GM20431 (cell line): ENCODE results near the gene AP1S3.

Source experiments
- in situ Hi-C: fragments of 300-500 bp; cut with MseI, MboI; formaldehyde crosslinking; loops from one replicate; pipeline ENCODE4 v1.15.0; 2020; ENCODE audit warnings: low sequenced_read_pairs; ENCODE audit not compliant: unreplicated experiment

Gene AP1S3

DNA sequence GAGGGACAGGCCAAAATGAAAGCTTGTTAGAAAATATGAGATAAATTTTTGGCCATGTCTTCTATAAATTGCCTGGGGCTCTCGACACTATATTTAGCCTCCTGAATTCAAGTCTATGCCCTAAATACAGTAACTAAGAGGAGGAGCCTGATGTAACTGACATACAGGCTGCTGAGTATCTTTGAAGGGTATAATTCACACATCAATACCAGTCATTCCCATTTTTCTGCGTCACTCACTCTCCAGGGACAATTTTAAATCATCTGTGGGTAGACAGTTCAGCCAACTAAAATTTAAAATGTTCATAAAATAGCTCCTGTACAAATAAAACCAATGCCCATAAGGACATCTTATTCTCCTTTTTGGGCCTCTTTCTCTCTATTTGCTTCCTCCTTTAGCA, 105.9 kb downstream of the AP1S3 start:
- in situ Hi-C loops, result no loop called here

DNA sequence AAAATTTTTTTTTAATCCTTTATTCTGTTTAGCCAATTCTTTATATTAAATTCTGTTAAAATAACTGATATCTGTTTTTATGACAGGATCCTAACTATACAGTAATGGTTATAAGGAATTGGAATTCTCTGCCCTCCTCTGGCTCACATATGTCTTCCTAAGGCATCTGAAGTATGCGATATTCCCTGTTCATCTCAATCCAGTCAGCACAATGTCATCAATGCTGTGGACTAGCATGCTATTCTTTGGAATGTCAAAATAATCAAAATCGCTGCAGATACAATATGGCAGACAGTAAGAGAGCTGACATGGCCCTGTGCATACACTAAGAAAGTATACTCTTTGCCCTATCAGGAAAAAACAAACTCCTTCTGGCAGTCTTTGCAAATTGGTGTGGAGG, 107.6 kb downstream of the AP1S3 start:
- in situ Hi-C loops, result no loop called here

DNA sequence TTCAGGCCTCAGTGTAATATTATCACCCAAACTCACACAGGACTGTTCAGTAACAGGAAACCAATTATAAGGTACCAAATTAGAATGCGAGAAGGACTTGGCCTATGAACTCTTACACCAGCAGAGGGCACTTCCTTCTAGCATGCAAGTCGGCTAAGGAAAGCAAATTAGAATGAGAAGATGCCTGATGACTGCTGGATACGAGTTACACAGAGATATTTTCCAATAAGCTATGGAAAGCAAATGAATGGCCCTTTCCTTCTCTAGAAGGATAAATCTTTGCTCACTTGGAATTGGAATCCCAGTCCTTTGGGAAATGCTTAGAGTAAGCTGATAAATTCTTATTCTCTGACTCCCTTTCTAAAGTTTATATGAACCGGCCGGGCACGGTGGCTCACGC, 109.8 kb downstream of the AP1S3 start:
- in situ Hi-C loops, result no loop called here

DNA sequence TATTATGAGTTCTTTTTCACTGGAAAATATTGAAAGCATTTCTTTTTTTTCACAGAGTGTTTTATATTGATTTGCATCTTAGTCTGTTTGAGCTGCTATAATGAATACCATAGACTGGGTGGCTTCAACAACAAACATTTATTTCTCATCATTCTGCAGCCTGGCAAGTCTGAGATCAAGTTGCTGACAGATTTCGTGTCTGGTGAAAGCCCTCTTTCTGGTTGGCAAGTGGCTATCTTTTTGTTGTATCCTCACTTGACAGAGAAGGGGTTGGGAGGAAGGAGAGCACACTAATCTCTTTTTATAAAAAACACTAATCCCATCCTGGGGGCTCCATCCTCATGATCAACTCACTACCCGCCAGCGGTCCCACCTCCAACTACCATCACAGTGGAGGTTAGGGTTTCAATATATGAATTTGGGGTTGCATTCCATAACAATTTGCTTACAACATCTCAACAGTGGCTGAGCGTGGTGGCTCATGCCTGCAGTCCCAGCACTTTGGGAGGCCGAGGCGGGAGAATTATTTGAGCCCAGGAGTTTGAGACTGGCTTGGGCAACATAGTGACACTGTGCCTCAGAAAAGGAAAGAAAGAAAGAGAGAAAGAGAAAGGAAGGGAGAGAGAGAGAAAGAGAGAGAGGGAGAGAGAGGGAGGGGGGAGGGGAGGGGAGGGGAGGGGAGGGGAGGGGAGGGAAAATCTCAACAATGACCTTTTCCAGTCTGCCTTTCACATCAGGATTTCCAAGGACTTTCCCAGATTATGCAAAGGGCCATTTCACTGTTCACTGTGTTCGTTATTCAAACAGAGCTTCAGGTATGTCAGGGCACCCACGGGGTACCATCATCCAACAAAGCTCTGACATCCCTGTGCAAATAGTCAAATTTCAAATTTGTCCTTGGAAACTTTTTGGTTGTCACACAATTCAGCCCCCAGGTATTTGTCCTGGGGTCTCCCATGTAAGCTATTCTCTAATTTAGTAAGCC, 111.1 kb downstream of the AP1S3 start:
- in situ Hi-C loops, result no loop called here

DNA sequence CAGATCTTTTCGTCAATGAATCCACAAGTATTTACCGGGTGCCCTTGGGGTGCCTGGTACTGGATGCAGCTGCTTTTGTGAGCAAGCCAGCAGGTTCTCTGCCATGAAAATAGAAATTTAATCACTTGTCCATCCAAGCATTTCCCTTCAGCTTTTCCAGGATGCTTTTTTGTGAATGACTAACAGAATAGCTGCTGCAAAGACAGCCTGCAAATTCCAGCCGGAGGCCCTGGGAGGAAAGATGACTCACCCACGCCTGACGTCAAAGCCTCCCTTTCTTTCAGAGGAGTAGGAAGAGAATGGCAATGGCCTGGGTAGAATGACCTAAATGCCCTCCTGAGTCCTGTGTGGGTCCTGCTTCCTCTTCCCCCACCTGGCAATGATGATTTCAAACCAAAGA, 111.9 kb downstream of the AP1S3 start:
- in situ Hi-C loops, result no loop called here

DNA sequence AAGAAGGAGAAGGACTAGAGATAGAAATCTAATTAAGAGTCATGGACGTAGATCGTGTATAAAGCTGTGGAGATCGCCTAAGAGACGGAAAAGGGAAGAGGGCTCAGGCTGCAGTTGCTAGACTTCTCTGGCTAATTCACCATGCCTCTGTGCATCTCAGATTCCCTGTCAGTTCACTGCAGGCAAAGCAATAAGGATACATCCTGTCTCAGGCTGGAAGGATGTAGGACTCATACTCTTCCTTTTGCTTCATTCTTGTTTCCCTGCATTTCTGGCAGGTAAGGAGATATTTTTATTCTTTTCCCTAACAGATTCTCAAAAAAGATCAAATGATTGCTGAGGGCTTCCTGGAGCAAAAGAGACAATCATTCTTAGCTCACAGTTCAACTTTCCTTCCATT, 112.5 kb downstream of the AP1S3 start:
- in situ Hi-C loops, result no loop called here

DNA sequence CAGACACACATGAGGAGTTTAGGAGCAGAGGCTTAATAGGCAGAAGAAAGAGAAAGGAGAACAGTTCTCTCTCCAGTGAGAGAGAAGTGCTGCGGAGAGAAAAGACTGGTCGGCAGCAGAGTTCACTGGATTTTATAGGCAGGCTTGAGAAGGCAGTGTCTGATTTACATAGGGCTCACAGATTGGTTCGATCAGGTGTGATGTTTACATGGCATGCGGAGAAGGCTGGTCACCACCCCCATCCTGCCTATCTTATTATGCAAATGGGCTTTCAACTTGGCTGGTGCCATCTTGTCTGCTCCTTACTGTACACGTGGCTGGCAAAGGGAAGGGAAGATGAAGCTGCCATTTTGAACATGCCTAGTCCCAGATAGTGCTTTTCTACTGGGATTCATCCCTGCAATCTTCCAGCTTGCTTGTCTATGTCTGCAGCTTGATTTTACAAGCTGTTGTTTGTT, 113.4 kb downstream of the AP1S3 start:
- in situ Hi-C loops, result no loop called here

DNA sequence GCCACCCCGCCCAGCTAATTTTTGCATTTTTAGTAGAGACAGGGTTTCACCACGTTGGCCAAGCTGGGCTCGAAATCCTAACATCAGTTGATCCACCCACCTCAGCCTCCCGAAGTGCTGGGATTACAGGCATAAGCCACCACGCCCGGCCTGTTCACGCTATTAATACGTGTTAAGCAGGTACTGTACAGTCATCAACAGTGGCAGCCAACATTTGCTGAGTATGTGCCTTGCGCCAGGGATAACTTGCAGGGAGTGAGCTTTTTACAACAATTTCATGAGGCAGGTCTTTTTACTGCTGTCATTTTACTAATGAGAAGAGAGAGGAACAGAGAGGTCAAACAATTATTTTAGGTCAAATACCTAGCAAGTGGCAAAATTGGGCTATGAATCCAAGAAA, 115.2 kb downstream of the AP1S3 start:
- in situ Hi-C loops, result no loop called here

DNA sequence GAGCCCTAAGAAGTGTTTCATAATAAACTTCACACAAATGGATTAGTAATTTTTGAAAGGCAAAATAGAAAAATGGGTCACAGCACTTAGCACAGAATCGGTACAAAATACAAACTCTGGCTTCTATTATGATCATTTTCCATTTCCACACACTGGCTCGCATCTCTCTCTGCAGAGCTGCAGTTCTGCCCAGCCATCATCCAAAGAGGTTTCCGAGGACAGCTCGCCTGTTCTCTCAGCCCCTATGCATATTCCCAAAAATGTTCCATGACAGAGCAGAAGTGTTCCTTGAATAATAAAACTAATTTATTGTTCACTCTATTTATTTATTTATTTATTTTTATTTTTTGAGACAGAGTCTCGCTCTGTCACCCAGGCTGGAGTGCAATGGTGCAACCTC, 115.6 kb downstream of the AP1S3 start:
- in situ Hi-C loops, result no loop called here

DNA sequence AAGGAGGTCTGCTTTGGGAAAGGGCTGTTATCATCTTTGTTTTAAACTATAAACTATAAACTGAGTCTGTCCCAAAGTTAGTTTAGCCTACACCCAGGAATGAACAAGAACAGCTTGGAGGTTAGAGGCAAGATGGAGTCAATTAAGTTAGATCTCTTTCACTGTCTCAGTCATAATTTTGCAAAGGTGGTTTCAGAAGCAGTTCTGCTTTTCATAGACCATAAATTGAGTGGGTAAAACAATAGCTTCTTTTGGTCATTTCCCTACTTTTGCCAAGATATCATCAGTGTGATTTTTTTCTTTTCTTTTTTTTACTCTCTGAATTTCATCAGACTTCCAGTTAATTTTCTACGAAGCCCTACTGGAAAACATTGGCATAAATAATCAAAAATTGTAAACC, 117.0 kb downstream of the AP1S3 start:
- in situ Hi-C loops, result no loop called here

DNA sequence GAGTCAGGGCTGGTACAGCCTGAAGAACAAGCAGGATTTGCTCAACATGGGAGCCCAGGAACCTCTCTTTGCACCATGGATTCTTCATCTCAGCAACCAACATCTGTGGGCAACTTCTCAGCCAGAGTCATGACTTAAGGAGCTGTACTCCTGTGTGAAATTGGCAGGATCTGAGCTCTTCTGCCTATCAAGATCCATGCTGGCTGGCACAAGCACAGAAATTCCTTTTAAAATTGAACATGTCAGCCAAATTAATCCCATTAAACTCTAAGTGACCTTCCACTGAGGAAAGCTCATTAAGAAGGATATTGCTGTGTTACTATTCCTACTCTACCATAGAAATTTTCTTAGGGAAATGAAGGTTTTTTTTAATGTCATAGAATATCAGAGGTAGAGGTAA, 124.7 kb downstream of the AP1S3 start:
- in situ Hi-C loops, result no loop called here

DNA sequence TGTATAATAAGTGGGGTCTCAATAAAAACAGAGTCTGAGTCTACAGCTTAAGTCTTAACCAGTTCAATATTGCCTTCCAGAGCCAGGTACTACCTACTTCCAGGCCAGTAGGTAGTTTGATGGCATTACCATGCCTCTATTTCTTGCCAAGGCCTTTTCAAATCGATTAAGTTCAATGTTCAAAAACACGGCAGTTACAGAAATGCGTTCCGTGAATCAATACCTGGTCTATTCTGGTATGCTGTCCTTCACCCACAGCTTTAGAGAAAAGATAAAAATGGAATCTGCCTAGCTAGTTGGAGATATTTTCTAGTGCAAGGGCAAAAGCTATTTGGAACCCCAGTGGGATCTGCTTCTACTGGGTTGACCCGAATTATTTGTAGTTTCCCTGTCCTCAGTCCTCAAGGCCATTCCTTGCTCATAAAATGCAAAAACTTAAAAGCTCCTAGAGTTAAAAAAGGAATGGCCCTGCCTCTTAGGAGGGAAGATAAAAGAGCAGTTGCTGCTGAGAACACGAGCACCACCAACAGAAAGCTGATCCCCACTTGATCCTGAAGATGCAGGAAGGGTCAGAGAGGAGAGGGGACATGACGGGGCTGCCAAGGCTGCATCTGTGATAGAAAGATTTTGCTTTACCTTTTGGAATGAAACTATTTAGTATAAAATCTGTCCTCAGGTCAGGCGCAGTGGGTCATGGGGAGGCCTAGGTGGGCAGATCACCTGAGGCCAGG, 125.6 kb downstream of the AP1S3 start:
- in situ Hi-C loops, result no loop called here
